Nephron progenitor cell (in vitro differentiated cells): Measurements from ENCODE around the gene TLK1.
A peak's percentile ranks its signal among the peaks of the same experiment; 100 is the strongest.

Experiments used
- DNase-seq: peaks from one replicate; pipeline ENCODE4 v3.0.0; 2021
- H3K27ac Mint-ChIP-seq: 2 replicates; pipeline ENCODE4 v1.8.0; 2021; ENCODE audit warnings: mild to moderate bottlenecking, moderate library complexity, mixed read lengths
- H3K27me3 Mint-ChIP-seq: 2 replicates; pipeline ENCODE4 v1.8.0; 2021; ENCODE audit warnings: mild to moderate bottlenecking, low read depth, mixed read lengths; ENCODE audit not compliant: poor library complexity
- H3K36me3 Mint-ChIP-seq: 2 replicates; pipeline ENCODE4 v1.8.0; 2021; ENCODE audit warnings: low read depth, mixed read lengths
- H3K4me1 Mint-ChIP-seq: 2 replicates; pipeline ENCODE4 v1.8.0; 2021; ENCODE audit warnings: mixed read lengths
- H3K4me3 Mint-ChIP-seq: 2 replicates; pipeline ENCODE4 v1.8.0; 2021; ENCODE audit warnings: mild to moderate bottlenecking, moderate library complexity, mixed read lengths
- H3K9me3 Mint-ChIP-seq: 2 replicates; pipeline ENCODE4 v1.8.0; 2021; ENCODE audit warnings: mild to moderate bottlenecking, moderate library complexity, mixed read lengths
- TF ChIP-seq, protein P1 (sequence below): fragments of 200-600 bp; sonication (generic); IDR thresholded peaks from 2 replicates; pipeline ENCODE4 v1.5.0; 2021; ENCODE audit warnings: antibody characterized with exemption

TLK1 gene

DNA sequence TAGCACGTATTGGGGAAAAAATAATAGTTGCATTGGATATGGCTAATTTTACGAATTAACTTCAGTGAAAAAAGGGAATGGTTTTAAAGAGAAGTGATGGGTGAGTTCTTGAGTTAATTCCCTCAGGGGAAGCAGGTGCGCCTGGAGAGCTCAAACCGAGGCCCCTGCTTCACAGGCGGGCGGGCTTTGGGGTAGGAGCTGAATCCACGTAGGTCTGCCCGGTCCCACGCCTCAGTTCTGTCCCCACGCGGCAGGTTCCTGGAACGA lies 187.5 kb downstream of the TLK1 start:
- H3K4me3 Mint-ChIP-seq = peak overlapping the region; percentile 72
- peaks cover 13% of the 10 kb centered on the region for H3K27me3 Mint-ChIP-seq
- peaks cover under 1% of the 10 kb centered on the region for H3K36me3 Mint-ChIP-seq
- H3K4me1 Mint-ChIP-seq = peaks cover 15% of the 10 kb centered on the region
- no peak for DNase-seq
- no peaks in the 10 kb centered on the region for H3K9me3 Mint-ChIP-seq
- TF ChIP-seq, protein P1, sequence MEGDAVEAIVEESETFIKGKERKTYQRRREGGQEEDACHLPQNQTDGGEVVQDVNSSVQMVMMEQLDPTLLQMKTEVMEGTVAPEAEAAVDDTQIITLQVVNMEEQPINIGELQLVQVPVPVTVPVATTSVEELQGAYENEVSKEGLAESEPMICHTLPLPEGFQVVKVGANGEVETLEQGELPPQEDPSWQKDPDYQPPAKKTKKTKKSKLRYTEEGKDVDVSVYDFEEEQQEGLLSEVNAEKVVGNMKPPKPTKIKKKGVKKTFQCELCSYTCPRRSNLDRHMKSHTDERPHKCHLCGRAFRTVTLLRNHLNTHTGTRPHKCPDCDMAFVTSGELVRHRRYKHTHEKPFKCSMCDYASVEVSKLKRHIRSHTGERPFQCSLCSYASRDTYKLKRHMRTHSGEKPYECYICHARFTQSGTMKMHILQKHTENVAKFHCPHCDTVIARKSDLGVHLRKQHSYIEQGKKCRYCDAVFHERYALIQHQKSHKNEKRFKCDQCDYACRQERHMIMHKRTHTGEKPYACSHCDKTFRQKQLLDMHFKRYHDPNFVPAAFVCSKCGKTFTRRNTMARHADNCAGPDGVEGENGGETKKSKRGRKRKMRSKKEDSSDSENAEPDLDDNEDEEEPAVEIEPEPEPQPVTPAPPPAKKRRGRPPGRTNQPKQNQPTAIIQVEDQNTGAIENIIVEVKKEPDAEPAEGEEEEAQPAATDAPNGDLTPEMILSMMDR = no peak
- H3K27ac Mint-ChIP-seq = no peak overlapping the region

DNA sequence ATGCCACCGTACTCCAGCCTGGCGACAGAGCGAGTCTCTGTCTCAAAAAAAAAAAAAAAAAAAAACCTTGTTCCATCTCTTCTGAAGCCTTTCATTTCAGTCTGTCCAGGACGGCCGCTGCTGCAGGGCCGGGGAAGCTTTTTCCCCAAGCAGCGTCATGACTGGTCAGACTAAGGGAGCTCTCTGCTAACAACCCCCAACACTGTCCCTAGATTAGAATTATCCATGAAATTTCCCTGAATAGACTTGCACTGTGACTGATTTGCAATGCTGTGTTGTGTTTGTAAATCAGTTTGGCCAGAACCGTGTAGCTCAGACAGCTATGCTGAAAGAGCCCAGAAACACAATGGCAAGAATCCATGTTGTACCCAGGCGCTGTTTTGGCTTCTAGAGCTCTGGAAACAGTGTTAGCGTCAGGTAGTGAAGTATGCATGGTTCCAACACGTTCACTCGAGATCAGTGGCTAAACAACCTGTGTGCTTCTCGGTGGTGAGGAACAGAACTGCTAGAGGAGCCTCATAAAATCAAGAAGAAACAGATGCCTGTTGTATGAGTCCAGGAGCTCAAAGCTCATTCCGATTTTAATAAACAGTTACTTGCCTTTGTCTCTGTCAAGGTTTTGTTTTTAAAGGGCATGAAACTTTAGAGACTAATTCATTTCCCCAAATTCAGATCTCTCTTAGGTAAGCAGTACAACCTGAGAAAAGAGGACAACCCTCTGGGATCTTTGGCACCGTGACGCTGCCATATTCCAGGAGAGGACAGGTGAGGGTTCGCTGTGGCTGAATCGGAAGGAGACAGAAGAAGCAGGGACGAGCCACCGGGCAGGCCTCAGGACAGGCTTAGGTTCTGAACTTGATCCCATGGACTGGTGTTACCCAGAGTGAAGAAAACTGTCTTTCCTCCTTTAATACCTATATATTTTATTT lies 188.1 kb downstream of the TLK1 start:
- Mint-ChIP-seq H3K36me3 (peaks cover 6% of the 10 kb centered on the region), H3K4me3 (peak overlapping the region; percentile 72), H3K27me3 (peaks cover 10% of the 10 kb centered on the region), H3K9me3 (no peaks in the 10 kb centered on the region), H3K27ac (no peak overlapping the region), H3K4me1 (peaks cover 15% of the 10 kb centered on the region)
- no peak for DNase-seq
- TF ChIP-seq, protein P1 = no peak

DNA sequence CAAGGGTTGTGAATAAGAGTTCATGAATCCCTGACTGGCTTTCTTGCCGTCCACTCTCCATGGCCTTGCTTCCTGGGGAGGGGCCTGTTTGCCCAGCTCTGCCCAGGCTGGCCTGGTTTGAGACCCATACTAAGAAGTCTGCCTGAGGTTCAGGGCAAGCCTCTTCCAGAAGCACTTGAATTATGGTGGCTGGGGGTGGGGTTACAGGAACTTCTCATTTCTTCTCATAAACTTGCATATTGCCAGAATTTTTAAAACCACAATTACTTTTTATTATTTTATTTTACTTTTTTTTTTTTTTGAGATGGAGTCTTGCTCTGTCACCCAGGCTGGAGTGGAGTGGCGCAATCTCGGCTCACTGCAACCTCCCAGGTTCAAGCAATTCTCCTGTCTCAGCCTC lies 189.6 kb downstream of the TLK1 start:
- Mint-ChIP-seq H3K27ac (no peak overlapping the region), H3K27me3 (peaks cover 10% of the 10 kb centered on the region), H3K4me3 (no peak overlapping the region), H3K36me3 (peaks cover 20% of the 10 kb centered on the region), H3K4me1 (peaks cover 15% of the 10 kb centered on the region), H3K9me3 (no peaks in the 10 kb centered on the region)
- DNase-seq = no peak
- TF ChIP-seq, protein P1 = no peak

DNA sequence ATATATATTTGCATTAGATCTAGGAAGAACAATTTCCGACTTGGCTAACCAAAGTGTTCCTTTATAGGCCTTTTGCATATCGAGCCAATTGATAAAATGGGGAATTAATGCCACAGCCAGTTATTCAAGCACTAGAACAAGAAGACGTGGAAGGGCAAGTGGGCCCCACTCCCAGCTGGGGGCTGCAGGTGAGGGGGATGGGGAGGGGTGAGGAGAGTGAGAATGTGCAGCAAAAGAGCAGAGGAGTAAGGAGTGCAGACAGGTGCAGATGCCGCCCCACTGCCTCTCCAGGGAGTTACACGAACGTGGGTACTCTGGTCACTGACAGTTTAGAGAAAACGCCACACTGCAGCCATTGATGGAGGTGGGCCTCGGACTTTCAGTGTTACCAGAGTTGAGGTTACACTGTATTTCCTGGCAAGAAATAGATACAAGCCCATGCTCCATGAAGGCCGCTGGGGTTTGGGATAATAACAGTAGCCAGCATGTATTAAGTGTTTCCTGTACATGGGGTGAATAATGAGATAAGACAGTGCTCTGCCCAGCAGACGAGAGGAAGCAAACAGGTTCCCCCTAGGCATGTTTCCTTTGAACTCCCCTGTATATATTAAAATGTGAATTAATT lies 190.7 kb downstream of the TLK1 start:
- no peaks in the 10 kb centered on the region for H3K9me3 Mint-ChIP-seq
- TF ChIP-seq, protein P1 = no peak
- H3K4me1 Mint-ChIP-seq = peaks cover 15% of the 10 kb centered on the region
- DNase-seq = no peak
- H3K27me3 Mint-ChIP-seq = peaks cover 4% of the 10 kb centered on the region
- H3K36me3 Mint-ChIP-seq = peaks cover 29% of the 10 kb centered on the region
- H3K27ac Mint-ChIP-seq = no peak overlapping the region
- no peak overlapping the region for H3K4me3 Mint-ChIP-seq

DNA sequence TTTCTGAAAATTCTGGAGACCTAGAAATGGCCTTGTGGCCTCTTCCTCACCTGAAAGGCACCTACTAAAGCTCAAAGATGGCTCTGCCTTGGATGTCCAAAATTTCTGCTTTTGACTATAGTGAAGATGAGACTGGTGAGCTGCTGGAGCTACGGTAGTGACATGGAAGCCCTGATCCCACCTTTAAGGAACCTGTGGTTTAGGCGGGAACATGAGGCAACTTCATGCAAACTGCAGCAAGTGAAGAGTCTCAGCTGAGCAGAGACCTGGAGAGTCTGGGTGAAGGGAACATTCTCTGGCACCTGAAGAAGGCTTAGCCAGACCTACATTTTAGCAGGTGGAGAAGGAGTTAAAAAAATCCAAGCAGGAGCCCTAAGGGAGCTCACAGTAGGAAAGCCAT lies 191.7 kb downstream of the TLK1 start:
- peaks cover 11% of the 10 kb centered on the region for H3K4me1 Mint-ChIP-seq
- H3K36me3 Mint-ChIP-seq = peaks cover 36% of the 10 kb centered on the region
- no peaks in the 10 kb centered on the region for H3K27me3 Mint-ChIP-seq
- no peaks in the 10 kb centered on the region for H3K9me3 Mint-ChIP-seq
- TF ChIP-seq, protein P1 = no peak
- no peak overlapping the region for H3K27ac Mint-ChIP-seq
- no peak overlapping the region for H3K4me3 Mint-ChIP-seq
- DNase-seq = no peak
